ENCODE measurements around the gene KCNMA1.
A peak's percentile ranks its signal among the peaks of the same experiment; 100 is the strongest.

The KCNMA1 gene

GRCh38 chr10:77179015-77179695 lies 458.5 kb downstream of the KCNMA1 start:
- DNase-seq (ENCODE audit: low read depth): no peak

GRCh38 chr10:77177589-77177988 lies 460.0 kb downstream of the KCNMA1 start:
- DNase-seq (ENCODE audit: low read depth): no peak

GRCh38 chr10:77177161-77177560 lies 460.4 kb downstream of the KCNMA1 start:
- no peak for DNase-seq (ENCODE audit: low read depth)

- DNase-seq (ENCODE audit: low read depth): no peak
Measured at GRCh38 chr10:77176232-77176631, 461.4 kb downstream of the KCNMA1 start.

GRCh38 chr10:77175631-77176222 lies 461.9 kb downstream of the KCNMA1 start:
- DNase-seq (ENCODE audit: low read depth): no peak

GRCh38 chr10:77173615-77174461 lies 463.8 kb downstream of the KCNMA1 start:
- peak; percentile 37 for DNase-seq (ENCODE audit: low read depth)

GRCh38 chr10:77172086-77172485 lies 465.5 kb downstream of the KCNMA1 start:
- DNase-seq (ENCODE audit: low read depth): no peak

- no peak for DNase-seq (ENCODE audit: low read depth)
Measured at GRCh38 chr10:77168861-77169260, 468.7 kb downstream of the KCNMA1 start.

- DNase-seq (ENCODE audit: low read depth): no peak
Measured at GRCh38 chr10:77168161-77168560, 469.4 kb downstream of the KCNMA1 start.

- peak; percentile 9 for DNase-seq (ENCODE audit: low read depth)
Measured at GRCh38 chr10:77165445-77166208, 472.0 kb downstream of the KCNMA1 start.

GRCh38 chr10:77164616-77165311 lies 472.8 kb downstream of the KCNMA1 start:
- DNase-seq (ENCODE audit: low read depth): no peak

- DNase-seq (ENCODE audit: low read depth): no peak
Measured at GRCh38 chr10:77163670-77164348, 473.8 kb downstream of the KCNMA1 start.

- DNase-seq (ENCODE audit: low read depth): no peak
Measured at GRCh38 chr10:77162697-77163096, 474.9 kb downstream of the KCNMA1 start.

- DNase-seq (ENCODE audit: low read depth): no peak
Measured at GRCh38 chr10:77160679-77161078, 476.9 kb downstream of the KCNMA1 start.

- DNase-seq (ENCODE audit: low read depth): no peak
Measured at GRCh38 chr10:77159538-77160110, 478.0 kb downstream of the KCNMA1 start.

GRCh38 chr10:77158666-77159065 lies 478.9 kb downstream of the KCNMA1 start:
- no peak for DNase-seq (ENCODE audit: low read depth)

- DNase-seq (ENCODE audit: low read depth): no peak
Measured at GRCh38 chr10:77157248-77158019, 480.2 kb downstream of the KCNMA1 start.

- DNase-seq (ENCODE audit: low read depth): no peak
Measured at GRCh38 chr10:77156406-77156879, 481.2 kb downstream of the KCNMA1 start.

GRCh38 chr10:77152256-77152655 lies 485.4 kb downstream of the KCNMA1 start:
- DNase-seq (ENCODE audit: low read depth): no peak

- no peak for DNase-seq (ENCODE audit: low read depth)
Measured at GRCh38 chr10:77151408-77151807, 486.2 kb downstream of the KCNMA1 start.

Measured in activated T-cell treated with anti-CD3 and anti-CD28 coated beads for 48 hours (primary cell).